ENCODE measurements around the gene FAM168B.

DNA sequence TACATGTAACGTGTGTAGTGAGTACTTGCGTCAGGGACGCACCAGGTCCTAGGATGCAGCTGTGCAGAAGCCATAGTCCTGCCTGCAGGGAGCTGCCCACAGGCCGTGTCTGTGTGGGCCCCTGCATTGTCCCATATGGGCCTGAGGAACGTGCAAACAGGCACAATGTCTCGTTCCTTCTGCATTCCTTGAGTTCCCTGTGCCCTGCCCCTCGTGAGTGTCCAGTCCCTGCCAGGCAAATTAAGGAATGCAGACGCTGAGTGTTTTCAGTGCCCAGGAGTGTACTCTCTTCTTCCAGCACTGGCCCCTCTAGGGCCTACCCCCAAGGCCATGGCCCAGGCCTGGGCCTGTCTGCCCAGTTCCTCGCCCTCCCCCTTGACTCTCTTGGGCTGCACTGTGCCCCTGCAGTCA, 61.8 kb downstream of the FAM168B start:
- TF ChIP-seq, protein P1, sequence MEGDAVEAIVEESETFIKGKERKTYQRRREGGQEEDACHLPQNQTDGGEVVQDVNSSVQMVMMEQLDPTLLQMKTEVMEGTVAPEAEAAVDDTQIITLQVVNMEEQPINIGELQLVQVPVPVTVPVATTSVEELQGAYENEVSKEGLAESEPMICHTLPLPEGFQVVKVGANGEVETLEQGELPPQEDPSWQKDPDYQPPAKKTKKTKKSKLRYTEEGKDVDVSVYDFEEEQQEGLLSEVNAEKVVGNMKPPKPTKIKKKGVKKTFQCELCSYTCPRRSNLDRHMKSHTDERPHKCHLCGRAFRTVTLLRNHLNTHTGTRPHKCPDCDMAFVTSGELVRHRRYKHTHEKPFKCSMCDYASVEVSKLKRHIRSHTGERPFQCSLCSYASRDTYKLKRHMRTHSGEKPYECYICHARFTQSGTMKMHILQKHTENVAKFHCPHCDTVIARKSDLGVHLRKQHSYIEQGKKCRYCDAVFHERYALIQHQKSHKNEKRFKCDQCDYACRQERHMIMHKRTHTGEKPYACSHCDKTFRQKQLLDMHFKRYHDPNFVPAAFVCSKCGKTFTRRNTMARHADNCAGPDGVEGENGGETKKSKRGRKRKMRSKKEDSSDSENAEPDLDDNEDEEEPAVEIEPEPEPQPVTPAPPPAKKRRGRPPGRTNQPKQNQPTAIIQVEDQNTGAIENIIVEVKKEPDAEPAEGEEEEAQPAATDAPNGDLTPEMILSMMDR (conservative IDR thresholded peaks at IDR 0.05), result no peak
- TF ChIP-seq ZFX (IDR thresholded peaks at IDR 0.05), result no peak
